ENCODE data around the gene RIPPLY2.
A peak's percentile ranks its signal among the peaks of the same experiment; 100 is the strongest.
"Not testable (repeated sequence)": the region's sequence is repeated elsewhere in the genome, so short reads cannot be mapped to it uniquely, and the experiment has no call there.

The RIPPLY2 gene, protein sequence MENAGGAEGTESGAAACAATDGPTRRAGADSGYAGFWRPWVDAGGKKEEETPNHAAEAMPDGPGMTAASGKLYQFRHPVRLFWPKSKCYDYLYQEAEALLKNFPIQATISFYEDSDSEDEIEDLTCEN

DNA sequence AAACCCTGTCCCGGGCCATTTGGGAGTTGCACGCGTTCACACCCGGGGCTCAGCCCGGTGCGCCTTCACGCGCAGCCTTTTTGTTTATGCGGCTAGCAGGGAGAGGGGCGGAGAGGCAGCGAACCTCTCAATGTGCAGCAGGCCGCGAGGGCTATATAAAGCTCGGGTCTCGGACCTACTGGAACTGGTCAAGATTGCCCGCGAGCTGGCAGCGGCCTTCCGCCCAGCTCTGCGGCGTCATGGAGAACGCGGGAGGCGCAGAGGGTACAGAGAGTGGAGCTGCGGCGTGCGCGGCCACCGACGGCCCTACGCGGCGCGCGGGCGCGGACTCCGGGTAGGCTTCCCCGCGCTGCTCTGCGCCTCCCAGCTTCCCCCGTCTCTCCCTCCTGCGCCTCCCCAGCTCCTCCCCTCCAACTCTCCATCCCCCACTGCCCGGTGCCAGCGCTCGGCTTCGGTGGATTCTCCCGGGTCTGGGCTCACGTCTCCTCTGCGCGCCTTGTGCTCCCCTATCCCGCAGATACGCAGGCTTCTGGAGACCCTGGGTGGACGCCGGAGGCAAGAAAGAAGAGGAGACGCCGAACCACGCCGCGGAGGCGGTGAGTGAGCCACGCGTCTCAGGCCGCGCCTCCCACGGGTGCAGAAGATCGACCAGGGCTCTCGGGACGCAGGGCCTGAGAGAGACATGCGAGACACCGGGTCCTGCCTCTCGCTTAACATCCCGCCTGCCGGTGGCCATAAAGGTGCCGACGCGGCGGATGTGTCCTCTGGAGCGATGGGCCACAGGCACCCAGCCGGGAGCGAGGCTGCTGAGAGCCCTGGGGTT lies at the start of gene RIPPLY2:
Gene RIPPLY2, plus strand, starts transcription at position 183 of the 823 bp plus-strand sequence. Its CDS starts 57 bp downstream, at position 240.
- H3K4me3 ChIP-seq (replicated peaks in 1 of 2; ENCODE audit: low read depth in 2 of 2, low read length in 2 of 2), result peak within 1 kb of the TSS; percentile 42 to 52
- DNase-seq (ENCODE audit: low read depth in 2 of 2), result peak; percentile 35 to 55
- TF ChIP-seq, protein P1, sequence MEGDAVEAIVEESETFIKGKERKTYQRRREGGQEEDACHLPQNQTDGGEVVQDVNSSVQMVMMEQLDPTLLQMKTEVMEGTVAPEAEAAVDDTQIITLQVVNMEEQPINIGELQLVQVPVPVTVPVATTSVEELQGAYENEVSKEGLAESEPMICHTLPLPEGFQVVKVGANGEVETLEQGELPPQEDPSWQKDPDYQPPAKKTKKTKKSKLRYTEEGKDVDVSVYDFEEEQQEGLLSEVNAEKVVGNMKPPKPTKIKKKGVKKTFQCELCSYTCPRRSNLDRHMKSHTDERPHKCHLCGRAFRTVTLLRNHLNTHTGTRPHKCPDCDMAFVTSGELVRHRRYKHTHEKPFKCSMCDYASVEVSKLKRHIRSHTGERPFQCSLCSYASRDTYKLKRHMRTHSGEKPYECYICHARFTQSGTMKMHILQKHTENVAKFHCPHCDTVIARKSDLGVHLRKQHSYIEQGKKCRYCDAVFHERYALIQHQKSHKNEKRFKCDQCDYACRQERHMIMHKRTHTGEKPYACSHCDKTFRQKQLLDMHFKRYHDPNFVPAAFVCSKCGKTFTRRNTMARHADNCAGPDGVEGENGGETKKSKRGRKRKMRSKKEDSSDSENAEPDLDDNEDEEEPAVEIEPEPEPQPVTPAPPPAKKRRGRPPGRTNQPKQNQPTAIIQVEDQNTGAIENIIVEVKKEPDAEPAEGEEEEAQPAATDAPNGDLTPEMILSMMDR (IDR thresholded peaks at IDR 0.05; ENCODE audit: low read depth, low read length), result no peak

DNA sequence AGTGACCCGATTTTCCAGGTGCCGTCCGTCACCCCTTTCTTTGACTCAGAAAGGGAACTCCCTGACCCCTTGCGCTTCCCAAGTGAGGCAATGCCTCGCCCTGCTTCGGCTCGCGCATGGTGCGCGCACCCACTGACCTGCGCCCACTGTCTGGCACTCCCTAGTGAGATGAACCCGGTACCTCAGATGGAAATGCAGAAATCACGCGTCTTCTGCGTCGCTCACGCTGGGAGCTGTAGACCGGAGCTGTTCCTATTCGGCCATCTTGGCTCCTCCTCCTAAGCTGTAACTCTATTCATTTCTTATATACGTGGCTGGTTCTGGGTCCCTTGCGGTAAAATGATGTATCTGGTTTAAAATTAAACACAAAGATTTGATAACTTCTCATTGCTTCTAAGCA lies 49.7 kb upstream of the RIPPLY2 start:
- H3K4me3 ChIP-seq (replicated peaks in 1 of 2; ENCODE audit: low read depth in 2 of 2, low read length in 2 of 2), result not testable (repeated sequence)

DNA sequence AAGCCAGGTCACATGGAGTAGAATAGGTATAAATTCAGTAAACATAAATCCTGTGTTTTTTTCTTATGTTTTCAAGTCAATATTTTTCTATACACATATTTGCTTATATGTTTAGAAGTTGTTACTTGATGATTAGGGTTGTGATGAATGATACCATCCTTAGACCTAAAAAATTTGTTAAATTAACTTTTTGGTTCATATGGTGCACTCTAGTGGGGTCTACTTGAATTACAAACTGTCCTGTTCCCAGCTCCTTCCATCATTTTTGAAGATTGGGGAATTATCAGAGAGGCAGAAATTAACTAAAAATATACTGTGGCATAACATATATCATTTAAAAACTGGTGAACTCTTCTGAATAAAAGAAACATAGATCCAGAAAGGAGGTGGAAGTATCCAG lies 48.3 kb upstream of the RIPPLY2 start:
- no peak overlapping the region for H3K4me3 ChIP-seq (replicated peaks in 1 of 2; ENCODE audit: low read depth in 2 of 2, low read length in 2 of 2)
- TF ChIP-seq, protein P1 (IDR thresholded peaks at IDR 0.05; ENCODE audit: low read depth, low read length), result no peak
- no peak for DNase-seq (ENCODE audit: low read depth in 2 of 2)

More for the DNA sequence above, 49.7 kb upstream of the RIPPLY2 start:
- not testable (repeated sequence) for DNase-seq (ENCODE audit: low read depth in 2 of 2)

DNA sequence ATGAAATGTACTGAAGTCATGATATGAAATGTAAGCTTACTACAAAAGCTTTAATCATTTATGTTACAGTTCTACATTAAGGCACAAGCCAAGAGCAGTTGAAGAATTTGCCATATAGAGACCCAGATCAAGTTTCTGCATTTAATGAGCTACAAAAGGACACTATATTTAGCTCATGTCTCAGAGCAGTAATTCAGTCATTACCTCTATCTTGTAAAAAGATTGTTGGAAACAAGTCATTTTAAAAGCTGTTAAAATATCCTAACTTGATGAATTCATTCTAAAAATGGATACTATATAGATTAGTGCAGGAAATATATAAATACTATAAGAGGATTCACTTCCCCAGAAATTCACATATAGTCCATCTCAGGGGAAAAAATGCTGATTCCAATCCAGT lies 45.2 kb upstream of the RIPPLY2 start:
- no peak for DNase-seq (ENCODE audit: low read depth in 2 of 2)
- TF ChIP-seq, protein P1 (IDR thresholded peaks at IDR 0.05; ENCODE audit: low read depth, low read length), result no peak
- no peak overlapping the region for H3K4me3 ChIP-seq (replicated peaks in 1 of 2; ENCODE audit: low read depth in 2 of 2, low read length in 2 of 2)

DNA sequence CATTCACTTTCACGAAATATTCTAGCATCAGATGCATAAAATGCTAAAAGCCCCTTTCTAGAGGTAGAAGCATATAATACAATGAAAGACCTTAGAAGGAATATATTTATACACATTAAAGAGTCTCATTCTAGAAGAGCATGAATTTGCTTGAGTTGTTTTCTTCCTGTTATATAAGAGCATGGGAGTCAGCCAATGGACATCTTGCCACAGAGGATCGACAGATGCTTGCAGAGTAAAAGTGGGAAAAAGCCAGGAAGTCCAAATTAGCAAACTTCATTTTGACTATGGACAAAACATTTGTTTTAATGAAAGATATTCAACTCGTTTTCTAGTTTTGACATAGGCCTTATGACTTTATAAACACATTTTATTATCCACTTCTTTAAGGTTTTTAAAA lies 44.2 kb upstream of the RIPPLY2 start:
- no peak for DNase-seq (ENCODE audit: low read depth in 2 of 2)
- H3K4me3 ChIP-seq (replicated peaks in 1 of 2; ENCODE audit: low read depth in 2 of 2, low read length in 2 of 2), result no peak overlapping the region
- TF ChIP-seq, protein P1 (IDR thresholded peaks at IDR 0.05; ENCODE audit: low read depth, low read length), result no peak

DNA sequence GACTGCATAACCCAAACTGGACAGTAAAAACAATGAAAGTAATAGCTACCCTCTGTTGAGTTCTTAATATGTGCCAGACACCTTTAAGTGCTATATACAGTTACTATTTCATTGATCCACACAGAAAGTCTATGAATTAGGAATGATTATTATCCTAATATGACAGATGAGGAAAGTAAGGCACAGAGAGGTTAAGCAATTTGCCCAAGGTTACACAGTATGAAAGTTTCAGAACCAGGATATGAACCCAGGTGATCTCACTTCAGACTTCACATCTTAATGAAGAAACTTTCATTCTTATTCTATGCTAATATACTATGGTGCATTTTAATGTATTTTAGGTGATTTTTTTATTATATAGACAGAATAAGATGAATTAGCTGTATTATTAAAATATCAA lies 40.6 kb upstream of the RIPPLY2 start:
- TF ChIP-seq, protein P1 (IDR thresholded peaks at IDR 0.05; ENCODE audit: low read depth, low read length), result no peak
- no peak for DNase-seq (ENCODE audit: low read depth in 2 of 2)
- H3K4me3 ChIP-seq (replicated peaks in 1 of 2; ENCODE audit: low read depth in 2 of 2, low read length in 2 of 2), result no peak overlapping the region

DNA sequence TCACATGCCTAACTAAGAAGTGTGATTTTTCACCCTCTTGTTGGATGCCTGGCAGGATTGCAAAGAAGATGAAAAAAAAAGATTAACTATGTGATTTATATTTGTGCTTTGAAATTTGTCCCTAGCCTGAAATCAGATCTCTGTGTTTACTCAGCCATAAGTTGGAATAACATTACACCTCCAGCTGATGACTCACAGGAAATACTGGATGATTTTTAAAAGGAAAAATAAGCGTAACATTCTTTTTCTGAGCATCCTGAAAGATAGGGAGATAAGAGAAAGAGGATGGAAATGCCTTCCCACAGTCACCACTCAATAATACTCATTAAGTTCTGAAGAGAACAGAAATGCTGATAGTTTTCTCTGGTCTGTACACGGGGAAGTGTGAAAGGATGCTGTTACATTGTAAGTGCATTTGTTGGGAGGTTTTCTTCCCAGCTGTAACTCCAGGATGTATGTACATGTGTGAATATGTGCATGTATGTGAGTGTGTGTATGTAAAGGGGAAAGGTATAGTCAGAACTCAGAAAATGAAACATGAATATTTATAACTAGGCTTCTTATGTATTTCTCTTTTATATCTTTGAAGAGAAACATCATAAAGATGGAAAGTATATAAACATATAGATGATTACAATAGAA lies 37.4 kb upstream of the RIPPLY2 start:
- no peak overlapping the region for H3K4me3 ChIP-seq (replicated peaks in 1 of 2; ENCODE audit: low read depth in 2 of 2, low read length in 2 of 2)
- peak; percentile 4 to 19 for DNase-seq (ENCODE audit: low read depth in 2 of 2)
- TF ChIP-seq, protein P1 (IDR thresholded peaks at IDR 0.05; ENCODE audit: low read depth, low read length), result no peak
